Muscle of back (tissue), 11 donors: ENCODE results near the gene RUNX2. TPM values are rescaled to one million over a fixed set of nuclear protein-coding genes. Genes with fewer than 3 reads are reported as not detected.

Experiments used
- DNase-seq, 3 donors: peaks; one replicate each; pipeline versions ENCODE4 v3.0.0 to v3.0.0-alpha.2; 2013
- polyA plus RNA-seq, 10 donors: library from polyadenylated mRNA; unstranded; fragments of 120-200 nt; gene quantifications; one replicate each; pipeline ENCODE4 v1.2.1, GENCODE V29; 2013; ENCODE audit not compliant: insufficient read length in 10 of 10

The RUNX2 gene
- polyA plus RNA-seq, 10 donors = 0.45 to 3.0 (median 0.83) TPM

GRCh38 chr6:45431317-45432065 is 103.4 kb downstream of the RUNX2 start:
- DNase-seq = no peak

DNA sequence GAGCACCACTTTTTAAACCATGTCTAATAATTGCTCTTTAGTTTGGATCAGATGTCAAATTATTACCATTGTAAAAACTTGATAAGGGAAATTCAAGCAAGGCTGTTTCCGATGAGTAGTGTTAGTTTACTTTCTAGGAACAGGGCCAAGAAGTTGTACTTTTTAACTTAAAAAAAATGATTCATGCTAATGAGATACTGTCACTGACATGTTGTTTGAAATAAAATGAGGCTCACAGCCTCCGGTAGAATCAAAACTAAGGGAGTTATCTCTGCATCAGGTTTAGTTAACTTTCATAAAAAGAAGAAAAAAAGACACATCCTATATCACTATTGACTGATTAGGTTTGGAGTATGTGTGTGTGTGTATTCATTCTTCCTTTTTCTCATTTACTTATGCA is 104.8 kb downstream of the RUNX2 start:
- DNase-seq = no peak

DNA sequence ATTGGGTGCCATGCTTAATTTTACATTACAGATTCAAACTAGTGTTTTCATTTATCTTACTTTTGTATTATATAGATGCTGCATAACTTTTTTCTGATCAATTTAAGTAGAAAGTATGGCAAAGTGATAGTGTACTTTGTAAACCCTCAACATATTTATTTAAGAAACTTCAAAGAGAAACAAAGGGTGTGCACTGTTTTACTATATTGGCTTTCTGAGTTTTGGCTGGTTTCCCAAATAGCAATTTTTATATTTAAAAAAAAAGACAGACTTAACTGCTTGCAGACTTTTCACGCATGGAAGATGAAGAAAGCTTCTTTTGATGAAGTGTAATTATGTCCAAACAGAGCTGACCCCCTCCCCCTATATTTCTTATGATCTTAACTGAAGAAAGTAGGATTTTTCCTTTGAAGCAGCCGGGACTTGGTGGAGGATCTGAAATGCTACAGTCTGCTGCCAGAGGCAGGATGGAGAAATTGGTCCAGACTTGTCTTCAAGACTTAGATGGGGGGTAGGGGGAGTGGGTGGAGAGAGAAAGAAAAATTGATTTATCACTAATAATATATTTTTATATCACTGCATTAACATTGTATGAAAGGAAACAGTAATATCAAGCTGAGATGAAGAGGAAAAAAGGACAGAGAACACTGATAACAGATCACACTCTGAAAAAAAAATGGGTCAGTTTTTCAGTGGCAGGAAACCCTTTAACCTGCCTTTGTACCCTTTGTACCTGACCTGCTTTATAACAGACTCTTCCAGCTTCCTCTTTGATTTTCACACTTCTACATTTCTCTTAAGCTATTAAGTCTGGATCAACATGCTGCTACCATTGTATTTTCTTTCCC is 105.6 kb downstream of the RUNX2 start:
- no peak for DNase-seq

DNA sequence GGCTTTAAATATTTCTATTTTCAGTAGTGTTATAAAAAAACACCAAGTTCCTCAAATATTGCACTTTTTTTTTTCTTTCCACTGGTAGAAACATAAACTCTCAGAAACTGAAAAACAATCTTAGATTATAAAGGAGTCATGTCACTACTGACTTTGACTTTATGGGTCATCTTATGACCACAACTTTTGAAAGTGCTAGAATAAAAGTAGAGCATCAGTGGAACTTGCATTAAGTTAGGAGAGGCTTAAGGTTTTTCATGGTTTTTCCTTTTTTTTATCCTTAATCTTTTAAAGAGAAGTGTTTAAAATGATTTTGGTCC is 106.2 kb downstream of the RUNX2 start:
- DNase-seq = no peak

- DNase-seq = peak in 2 of 3 donors; percentile 32 to 64
These were observed 108.7 kb downstream of the RUNX2 start for GRCh38 chr6:45436544-45437438.

GRCh38 chr6:45437439-45437815 is 109.3 kb downstream of the RUNX2 start:
- no peak for DNase-seq

DNA sequence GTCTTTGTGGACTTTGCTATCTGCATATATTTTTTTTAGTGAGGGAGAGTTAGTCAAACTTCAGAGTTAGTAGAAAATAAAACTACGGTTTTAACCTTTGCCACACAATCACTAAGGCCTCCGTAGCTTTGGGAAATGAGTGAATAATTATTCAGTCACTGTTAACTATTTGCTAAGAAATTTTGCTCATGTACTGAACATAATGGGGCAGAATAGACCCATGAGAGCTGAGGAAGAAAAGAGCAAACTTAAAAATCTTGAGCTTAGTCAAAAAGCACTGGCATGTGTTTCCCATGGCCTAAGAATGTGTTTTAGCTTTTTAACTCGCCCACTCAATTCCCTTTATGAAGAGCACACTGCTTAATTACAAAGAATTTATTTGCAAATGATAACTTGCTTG is 110.0 kb downstream of the RUNX2 start:
- no peak for DNase-seq

GRCh38 chr6:45438849-45439406 is 110.8 kb downstream of the RUNX2 start:
- peak in 1 of 3 donors; percentile 71 for DNase-seq

DNA sequence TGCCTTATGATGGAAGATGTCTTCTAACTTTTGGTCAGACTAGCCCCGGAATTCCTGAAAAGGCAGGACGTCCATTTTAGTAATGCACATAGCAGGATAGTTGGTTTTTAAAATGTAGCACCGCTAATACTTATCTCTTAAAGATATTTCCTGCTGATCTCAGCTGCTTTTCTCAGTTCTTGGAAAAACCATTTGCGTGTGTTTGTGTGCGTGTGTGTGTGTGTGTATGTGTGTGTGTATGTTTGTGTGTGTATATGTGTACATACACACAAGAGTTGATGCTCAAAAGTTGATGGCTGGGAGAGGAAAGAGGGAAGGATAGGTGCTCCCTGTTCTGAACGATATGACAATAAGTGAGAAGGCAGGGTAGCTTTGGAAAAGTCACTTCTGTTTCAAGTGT is 111.3 kb downstream of the RUNX2 start:
- no peak for DNase-seq

DNA sequence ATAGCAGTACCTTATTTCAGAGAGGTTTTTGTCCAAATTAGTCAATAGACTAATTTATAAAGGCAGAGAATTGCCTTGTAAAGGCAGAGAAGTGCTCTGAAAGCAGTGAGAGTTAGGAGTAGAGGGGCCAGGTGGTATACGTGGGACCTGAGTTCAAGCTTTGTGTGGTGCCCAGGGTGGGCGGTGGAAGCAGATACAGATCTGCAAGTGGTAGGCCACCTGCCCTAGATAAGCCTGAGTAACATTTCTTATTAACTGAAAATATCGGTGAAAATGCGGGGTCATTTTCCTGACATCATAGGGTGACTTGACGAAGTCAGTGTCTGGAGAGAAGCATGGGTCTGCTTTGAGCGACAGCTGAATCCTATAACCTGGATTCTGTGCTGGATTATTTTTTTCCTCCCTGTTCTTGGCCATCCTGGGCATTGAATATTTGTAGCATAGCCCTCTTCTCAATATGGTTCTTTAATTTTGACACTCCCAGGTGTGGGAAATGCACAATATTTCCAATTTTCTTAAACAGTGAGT is 111.8 kb downstream of the RUNX2 start:
- DNase-seq = no peak

GRCh38 chr6:45441851-45442453 is 113.8 kb downstream of the RUNX2 start:
- no peak for DNase-seq

DNA sequence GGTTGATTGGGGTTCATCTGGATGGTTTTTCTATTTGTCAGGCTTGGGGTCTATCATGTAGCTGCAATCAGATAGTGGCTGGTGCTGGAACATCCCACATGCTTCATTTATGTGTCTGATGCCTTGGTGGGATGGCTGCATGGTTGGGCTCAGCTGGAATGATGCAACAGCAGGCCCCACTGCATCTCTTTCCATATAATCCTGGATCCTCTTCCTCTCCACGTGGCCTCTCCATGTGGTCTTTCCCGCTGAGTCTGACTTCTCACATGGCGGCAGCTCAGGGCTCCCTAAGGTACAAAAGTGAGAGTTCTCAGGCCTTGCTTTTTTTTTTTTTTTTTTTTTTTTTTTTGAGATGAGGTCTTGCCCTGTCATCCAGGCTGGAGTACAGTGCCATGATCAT is 114.6 kb downstream of the RUNX2 start:
- no peak for DNase-seq

GRCh38 chr6:45445364-45445748 is 117.2 kb downstream of the RUNX2 start:
- DNase-seq = no peak

DNA sequence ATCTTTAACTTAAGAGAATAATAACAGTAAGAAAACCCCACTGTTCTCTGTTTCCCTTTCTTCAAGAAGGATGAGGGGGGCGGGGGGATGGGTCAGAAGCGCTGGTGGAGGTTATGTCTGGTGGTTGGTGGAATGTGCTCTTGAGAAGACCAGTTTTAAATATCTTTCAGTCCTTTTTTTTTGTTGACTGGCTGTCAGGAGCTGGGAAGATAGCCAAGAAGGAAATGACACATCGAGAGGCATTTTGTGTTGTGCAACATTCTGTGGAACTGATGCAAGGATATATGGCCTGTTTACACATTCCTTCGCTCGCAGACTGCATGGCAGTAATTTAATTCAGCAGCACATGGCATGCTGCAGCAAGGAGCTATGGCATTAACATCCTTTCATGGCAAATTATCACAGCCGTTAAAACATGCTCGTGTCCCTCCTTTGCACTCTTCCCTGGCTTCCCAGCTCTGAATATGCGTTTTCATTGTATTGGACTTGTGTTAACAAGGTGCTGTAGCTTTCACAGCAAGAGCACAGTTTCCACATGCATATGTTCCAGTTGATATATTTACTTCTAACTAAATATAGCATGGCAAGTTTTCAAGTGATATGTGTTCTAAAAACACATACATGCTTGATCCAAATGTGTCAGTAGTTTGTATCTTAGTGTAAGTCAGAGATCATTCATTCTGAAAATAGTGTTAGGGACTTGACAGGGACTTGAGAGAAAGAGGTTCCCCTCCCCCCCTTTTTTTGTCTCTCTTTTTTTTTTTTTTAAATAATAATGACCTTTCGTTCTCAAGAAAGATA is 117.8 kb downstream of the RUNX2 start:
- DNase-seq = peak; percentile 77 to 99 (median 91)

DNA sequence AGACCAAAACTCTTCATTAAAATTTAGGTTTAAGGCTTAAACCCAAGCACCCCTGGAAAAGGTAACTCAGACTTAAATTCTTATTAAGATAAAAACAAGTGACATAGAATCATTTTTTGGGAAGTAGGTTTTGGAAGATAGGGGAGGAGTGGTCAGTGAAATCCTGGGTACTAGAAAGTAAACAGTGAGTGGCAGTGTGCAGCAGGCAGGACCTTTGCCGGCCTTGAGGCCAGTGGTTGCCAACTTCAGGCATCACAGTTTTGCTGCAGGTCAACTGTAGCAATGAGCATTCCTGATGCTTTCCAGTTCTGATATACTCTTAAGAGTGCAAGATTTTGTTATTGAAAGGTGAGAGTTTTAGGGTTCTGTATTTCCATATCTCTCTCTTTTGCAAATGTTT is 118.9 kb downstream of the RUNX2 start:
- DNase-seq = no peak

DNA sequence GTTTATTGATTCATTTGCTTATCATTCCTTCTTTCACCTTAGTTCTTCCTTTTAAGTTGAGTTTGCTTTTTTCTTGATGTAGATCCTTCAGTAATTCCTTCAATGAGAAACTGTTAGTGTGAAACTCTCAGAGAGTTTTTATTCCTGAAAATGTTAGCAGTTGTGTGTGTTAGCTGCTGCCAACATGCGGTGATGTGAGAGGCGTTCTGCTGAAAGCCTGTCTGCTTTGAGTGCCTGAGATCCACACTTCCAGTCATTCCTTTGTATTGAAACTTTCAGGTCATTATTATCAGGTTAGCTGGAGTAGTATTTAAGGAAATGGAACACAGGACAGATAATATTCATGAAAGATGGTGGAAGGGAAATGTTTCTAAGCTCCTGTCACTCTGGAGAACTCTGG is 119.6 kb downstream of the RUNX2 start:
- DNase-seq = no peak

DNA sequence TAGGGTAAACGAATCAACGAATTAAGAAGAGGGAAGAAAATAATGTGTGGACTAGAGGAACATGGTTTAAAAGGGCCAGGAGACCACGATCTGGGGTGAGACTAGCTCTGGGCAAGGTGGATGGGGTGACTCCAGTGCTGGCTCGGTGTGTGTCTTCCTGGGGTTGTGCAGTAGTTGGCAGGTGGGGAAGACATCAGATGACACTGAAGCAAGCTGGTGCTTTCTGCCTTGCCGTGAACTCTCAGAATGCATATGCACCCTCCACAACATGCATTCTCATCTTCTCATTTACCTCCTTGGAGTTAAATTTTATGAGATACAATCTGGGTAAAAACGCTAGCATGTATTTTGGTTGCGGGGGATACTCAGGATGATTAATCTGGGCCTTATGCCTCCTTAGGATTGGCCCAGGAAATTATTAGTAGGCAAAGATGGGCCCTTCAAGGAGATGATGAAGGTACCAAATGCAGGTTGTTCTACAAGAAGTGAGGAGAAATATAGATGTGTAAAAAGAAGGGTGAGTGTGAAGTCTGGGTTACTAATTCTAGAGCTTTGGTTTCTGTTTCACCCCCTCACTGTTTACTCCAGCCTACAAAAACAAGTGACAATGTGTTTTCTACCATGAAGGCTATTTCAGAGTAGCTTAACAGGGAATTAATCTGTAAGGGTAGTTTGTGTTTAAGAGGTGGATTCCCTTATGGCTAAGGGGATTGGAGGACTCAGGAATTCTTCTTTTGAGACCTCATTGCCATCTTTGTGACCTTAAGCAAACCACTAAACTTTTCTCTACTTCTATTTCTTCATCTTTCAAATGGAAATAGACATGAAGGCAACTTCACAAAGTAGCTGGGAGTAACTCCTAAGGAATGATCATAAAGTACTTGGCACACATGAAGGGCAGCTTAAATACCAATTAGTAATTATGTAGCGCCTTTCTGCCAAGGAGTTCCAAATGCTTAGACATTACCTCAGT is 120.6 kb downstream of the RUNX2 start:
- no peak for DNase-seq

GRCh38 chr6:45450132-45450531 is 122.0 kb downstream of the RUNX2 start:
- DNase-seq = no peak

DNA sequence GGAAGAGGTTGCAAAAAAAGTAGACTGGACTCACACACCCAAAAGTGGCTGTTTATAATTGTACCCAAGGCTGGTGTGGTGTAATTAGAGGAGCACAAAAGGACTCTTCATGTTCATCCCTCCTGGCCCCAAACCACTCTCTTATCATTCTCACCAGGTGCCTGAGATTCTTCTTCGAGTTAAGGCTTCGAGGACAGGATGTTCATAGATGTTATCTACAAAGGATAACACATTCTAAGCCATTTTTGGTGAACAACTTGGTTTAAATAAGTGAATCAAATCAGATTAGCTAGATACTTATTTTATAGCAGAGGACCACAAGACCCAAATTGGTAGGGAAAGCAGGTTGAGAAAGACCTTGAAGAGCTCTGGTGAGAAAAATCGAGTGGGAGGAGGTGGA is 122.7 kb downstream of the RUNX2 start:
- no peak for DNase-seq
